ENCODE data around the gene TRMT10A.

The TRMT10A gene

GRCh38 chr4:99585516-99585915, 21.7 kb upstream of the TRMT10A start:
- Histone ChIP-seq H4K20me1 (ENCODE audit: insufficient read depth) (no peaks in the 10 kb centered on the region), H3K4me1 (ENCODE audit: low read depth, poor library complexity, severe bottlenecking) (no peaks in the 10 kb centered on the region), H3K4me2 (no peak overlapping the region), H3K27me3 (ENCODE audit: insufficient read depth, low read depth) (no peaks in the 10 kb centered on the region), H3K9ac (no peak overlapping the region), H3K27ac (no peak overlapping the region), H3K36me3 (ENCODE audit: insufficient read depth) (no peaks in the 10 kb centered on the region), H3K4me3 (IDR thresholded peaks at IDR 0.05; ENCODE audit: insufficient read depth, low read depth, low read length) (no peak overlapping the region), H3K79me2 (ENCODE audit: insufficient read depth, low read depth) (no peaks in the 10 kb centered on the region), H2AFZ (ENCODE audit: low read depth) (no peak overlapping the region)
- no peak for TF ChIP-seq CTCF (conservative IDR thresholded peaks at IDR 0.05; ENCODE audit: low read depth, low read length)

- H3K27me3 ChIP-seq (ENCODE audit: insufficient read depth, low read depth) = no peaks in the 10 kb centered on the region
- no peaks in the 10 kb centered on the region for H3K79me2 ChIP-seq (ENCODE audit: insufficient read depth, low read depth)
- H4K20me1 ChIP-seq (ENCODE audit: insufficient read depth) = no peaks in the 10 kb centered on the region
- H3K27ac ChIP-seq = no peak overlapping the region
- H3K4me3 ChIP-seq (IDR thresholded peaks at IDR 0.05; ENCODE audit: insufficient read depth, low read depth, low read length) = no peak overlapping the region
- no peak overlapping the region for H3K9ac ChIP-seq
- no peaks in the 10 kb centered on the region for H3K4me1 ChIP-seq (ENCODE audit: low read depth, poor library complexity, severe bottlenecking)
- no peak for TF ChIP-seq CTCF (conservative IDR thresholded peaks at IDR 0.05; ENCODE audit: low read depth, low read length)
- H2AFZ ChIP-seq (ENCODE audit: low read depth) = no peak overlapping the region
- H3K36me3 ChIP-seq (ENCODE audit: insufficient read depth) = no peaks in the 10 kb centered on the region
- no peak overlapping the region for H3K4me2 ChIP-seq
These were observed 14.9 kb upstream of the TRMT10A start for GRCh38 chr4:99578714-99579113.

GRCh38 chr4:99574530-99575324, 10.9 kb upstream of the TRMT10A start, which contains the start of gene MTTP:
Gene MTTP, plus strand, starts transcription at chr4:99574824. Its CDS starts 86 bp downstream, at chr4:99574910.
- no peak for TF ChIP-seq CTCF (conservative IDR thresholded peaks at IDR 0.05; ENCODE audit: low read depth, low read length)
- Histone ChIP-seq H3K27me3 (ENCODE audit: insufficient read depth, low read depth) (no peaks in the 10 kb centered on the region), H4K20me1 (ENCODE audit: insufficient read depth) (no peaks in the 10 kb centered on the region), H2AFZ (ENCODE audit: low read depth) (no peak within 1 kb of the TSS), H3K79me2 (ENCODE audit: insufficient read depth, low read depth) (no peaks in the 10 kb centered on the region), H3K4me1 (ENCODE audit: low read depth, poor library complexity, severe bottlenecking) (no peaks in the 10 kb centered on the region), H3K4me2 (no peak within 1 kb of the TSS), H3K9ac (no peak within 1 kb of the TSS), H3K27ac (no peak within 1 kb of the TSS), H3K36me3 (ENCODE audit: insufficient read depth) (no peaks in the 10 kb centered on the region), H3K4me3 (IDR thresholded peaks at IDR 0.05; ENCODE audit: insufficient read depth, low read depth, low read length) (no peak within 1 kb of the TSS)

- Histone ChIP-seq H2AFZ (ENCODE audit: low read depth) (no peak overlapping the region), H3K4me3 (IDR thresholded peaks at IDR 0.05; ENCODE audit: insufficient read depth, low read depth, low read length) (no peak overlapping the region), H3K27me3 (ENCODE audit: insufficient read depth, low read depth) (no peaks in the 10 kb centered on the region), H3K9ac (no peak overlapping the region), H3K79me2 (ENCODE audit: insufficient read depth, low read depth) (no peaks in the 10 kb centered on the region), H3K4me1 (ENCODE audit: low read depth, poor library complexity, severe bottlenecking) (no peaks in the 10 kb centered on the region), H3K4me2 (no peak overlapping the region), H4K20me1 (ENCODE audit: insufficient read depth) (no peaks in the 10 kb centered on the region), H3K27ac (no peak overlapping the region), H3K36me3 (ENCODE audit: insufficient read depth) (no peaks in the 10 kb centered on the region)
- TF ChIP-seq CTCF (conservative IDR thresholded peaks at IDR 0.05; ENCODE audit: low read depth, low read length) = no peak
These were observed 10.0 kb upstream of the TRMT10A start for GRCh38 chr4:99573735-99574368.

All from KMS-11 (cell line).